ENCODE results near the gene TCN1.
"Not testable (repeated sequence)": the region's sequence is repeated elsewhere in the genome, so short reads cannot be mapped to it uniquely, and the experiment has no call there.

GRCh38 chr11:59851416-59851815 lies 14.9 kb downstream of the TCN1 start:
- not testable (repeated sequence) for TF ChIP-seq CTCF (IDR thresholded peaks at IDR 0.05; ENCODE audit: low read depth, low read length); EZH2phosphoT487 (IDR thresholded peaks at IDR 0.05; ENCODE audit: low read depth)

Measured in OCI-LY3 (cell line).